Measurements from ENCODE around the gene KCNQ1OT1.

DNA sequence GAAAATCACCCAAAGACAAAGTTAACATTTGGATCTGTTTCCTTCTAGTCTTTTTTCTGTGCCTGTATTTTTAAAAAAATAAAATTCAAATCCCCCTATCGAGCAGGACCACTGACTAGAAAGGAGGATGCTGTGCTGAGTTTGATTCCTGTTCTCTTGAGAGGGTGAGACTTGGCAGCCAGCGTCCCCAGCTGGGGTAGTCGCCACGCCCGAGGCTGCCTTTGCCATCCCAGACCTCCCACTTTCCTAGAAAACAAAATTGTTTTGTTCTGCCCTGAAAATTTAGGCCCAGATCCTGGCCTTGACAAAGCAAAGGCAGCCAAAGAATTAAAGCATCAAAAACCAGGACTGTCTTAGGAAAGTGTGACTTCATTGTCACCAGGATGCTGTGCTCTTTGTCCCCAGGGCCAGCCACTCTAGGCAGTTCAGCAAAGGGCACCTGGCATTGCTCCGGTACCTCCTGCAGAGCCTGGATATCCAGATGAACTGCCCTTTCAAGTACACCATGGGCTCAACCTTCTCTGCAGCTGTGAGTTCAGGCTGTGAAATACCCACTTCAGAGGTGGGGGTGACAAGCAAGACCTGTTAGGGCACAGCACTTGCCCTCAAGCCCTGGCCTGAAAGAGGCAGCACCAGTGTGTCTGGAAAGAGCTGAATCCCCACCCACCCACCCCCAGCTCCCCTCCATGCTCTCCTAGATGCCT, 44.6 kb downstream of the KCNQ1OT1 start:
- TF ChIP-seq POLR2A (IDR thresholded peaks at IDR 0.05): no peak
- no peak for TF ChIP-seq EP300 (IDR thresholded peaks at IDR 0.05)
- TF ChIP-seq, protein P1, sequence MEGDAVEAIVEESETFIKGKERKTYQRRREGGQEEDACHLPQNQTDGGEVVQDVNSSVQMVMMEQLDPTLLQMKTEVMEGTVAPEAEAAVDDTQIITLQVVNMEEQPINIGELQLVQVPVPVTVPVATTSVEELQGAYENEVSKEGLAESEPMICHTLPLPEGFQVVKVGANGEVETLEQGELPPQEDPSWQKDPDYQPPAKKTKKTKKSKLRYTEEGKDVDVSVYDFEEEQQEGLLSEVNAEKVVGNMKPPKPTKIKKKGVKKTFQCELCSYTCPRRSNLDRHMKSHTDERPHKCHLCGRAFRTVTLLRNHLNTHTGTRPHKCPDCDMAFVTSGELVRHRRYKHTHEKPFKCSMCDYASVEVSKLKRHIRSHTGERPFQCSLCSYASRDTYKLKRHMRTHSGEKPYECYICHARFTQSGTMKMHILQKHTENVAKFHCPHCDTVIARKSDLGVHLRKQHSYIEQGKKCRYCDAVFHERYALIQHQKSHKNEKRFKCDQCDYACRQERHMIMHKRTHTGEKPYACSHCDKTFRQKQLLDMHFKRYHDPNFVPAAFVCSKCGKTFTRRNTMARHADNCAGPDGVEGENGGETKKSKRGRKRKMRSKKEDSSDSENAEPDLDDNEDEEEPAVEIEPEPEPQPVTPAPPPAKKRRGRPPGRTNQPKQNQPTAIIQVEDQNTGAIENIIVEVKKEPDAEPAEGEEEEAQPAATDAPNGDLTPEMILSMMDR (IDR thresholded peaks at IDR 0.05): no peak
- TF ChIP-seq POLR2AphosphoS5 (IDR thresholded peaks at IDR 0.05): no peak
